Trophoblast cell (in vitro differentiated cells and primary cell): ENCODE results near the gene SLC6A20.
A peak's percentile ranks its signal among the peaks of the same experiment; 100 is the strongest.

Experiments used
- DNase-seq, 2 donors: peaks; one replicate each; pipeline ENCODE4 v3.0.0-alpha.2; 2016
- H2AFZ ChIP-seq: 2 replicates; pipeline ENCODE4 v1.6.1; 2013; ENCODE audit warnings: low read length, moderate library complexity, mild to moderate bottlenecking; ENCODE audit not compliant: insufficient read depth, poor library complexity
- H2AK5ac ChIP-seq: 2 replicates; pipeline ENCODE4 v1.6.1; 2013; ENCODE audit warnings: mild to moderate bottlenecking, low read length
- H2BK120ac ChIP-seq: 2 replicates; pipeline ENCODE4 v1.6.1; 2013; ENCODE audit warnings: low read length, mild to moderate bottlenecking, moderate library complexity; ENCODE audit not compliant: insufficient read depth, poor library complexity
- H2BK12ac ChIP-seq: 2 replicates; pipeline ENCODE4 v1.6.1; 2013; ENCODE audit warnings: mild to moderate bottlenecking, low read length, moderate library complexity
- H2BK5ac ChIP-seq: 2 replicates; pipeline ENCODE4 v1.6.1; 2013; ENCODE audit warnings: low read length, low read depth, moderate library complexity, mild to moderate bottlenecking; ENCODE audit not compliant: poor library complexity
- H3K14ac ChIP-seq: 2 replicates; pipeline ENCODE4 v1.6.1; 2013; ENCODE audit warnings: mild to moderate bottlenecking, low read length
- H3K18ac ChIP-seq: 2 replicates; pipeline ENCODE4 v1.6.1; 2013; ENCODE audit warnings: mild to moderate bottlenecking, low read length
- H3K23ac ChIP-seq: 2 replicates; pipeline ENCODE4 v1.6.1; 2013; ENCODE audit warnings: low read length
- H3K27ac ChIP-seq: 2 replicates; pipeline ENCODE4 v1.5.1; 2013; ENCODE audit warnings: low read depth, mild to moderate bottlenecking, inconsistent platforms, low read length, moderate library complexity
- H3K27me3 ChIP-seq: 2 replicates; pipeline ENCODE4 v1.6.1; 2013; ENCODE audit warnings: inconsistent platforms, mild to moderate bottlenecking, low read length, moderate library complexity; ENCODE audit not compliant: insufficient read depth
- H3K36me3 ChIP-seq, 2 experiments: 1 replicate in 1 of 2; 2 replicates in 1 of 2; pipeline ENCODE4 v1.6.1; 2013; ENCODE audit warnings: low read length in 2 of 2, mild to moderate bottlenecking in 2 of 2, moderate library complexity in 1 of 2; ENCODE audit not compliant: insufficient read depth in 2 of 2, control insufficient read depth in 1 of 2
- H3K4ac ChIP-seq: 2 replicates; pipeline ENCODE4 v1.6.1; 2013; ENCODE audit warnings: low read depth, mild to moderate bottlenecking, low read length, moderate library complexity
- H3K4me1 ChIP-seq, 2 experiments: 1 replicate in 1 of 2; 2 replicates in 1 of 2; pipeline ENCODE4 v1.6.1; 2013; ENCODE audit warnings: low read length in 2 of 2, mild to moderate bottlenecking in 2 of 2, moderate library complexity in 1 of 2; ENCODE audit not compliant: insufficient read depth in 2 of 2, control insufficient read depth in 1 of 2
- H3K4me2 ChIP-seq: 2 replicates; pipeline ENCODE4 v1.6.1; 2013; ENCODE audit warnings: inconsistent platforms, mild to moderate bottlenecking, low read length, moderate library complexity
- H3K4me3 ChIP-seq: 2 replicates; pipeline ENCODE4 v1.5.1; 2013; ENCODE audit warnings: mild to moderate bottlenecking, low read depth, low read length, inconsistent platforms
- H3K79me1 ChIP-seq: one replicate; pipeline ENCODE4 v1.6.1; 2013; ENCODE audit warnings: low read length
- H3K79me2 ChIP-seq: 2 replicates; pipeline ENCODE4 v1.6.1; 2013; ENCODE audit warnings: low read length, mild to moderate bottlenecking; ENCODE audit not compliant: control insufficient read depth, insufficient read depth, poor library complexity
- H3K9ac ChIP-seq: 2 replicates; pipeline ENCODE4 v1.6.1; 2013; ENCODE audit warnings: mild to moderate bottlenecking, low read length
- H3K9me3 ChIP-seq: 2 replicates; pipeline ENCODE4 v1.6.1; 2013; ENCODE audit warnings: low read depth, mild to moderate bottlenecking, control low read depth, inconsistent platforms, low read length; ENCODE audit not compliant: insufficient read depth
- H4K12ac ChIP-seq: 2 replicates; pipeline ENCODE4 v1.6.1; 2013; ENCODE audit warnings: low read depth, mild to moderate bottlenecking, low read length, moderate library complexity
- H4K8ac ChIP-seq: 2 replicates; pipeline ENCODE4 v1.6.1; 2013; ENCODE audit warnings: low read depth, mild to moderate bottlenecking, low read length, moderate library complexity
- H4K91ac ChIP-seq: one replicate; pipeline ENCODE4 v1.6.1; 2013; ENCODE audit warnings: low read depth, mild to moderate bottlenecking, low read length, moderate library complexity
- WGBS: extraction: QIAGEN DNeasy Blood & Tissue Kit; methylation state at CpG from one replicate; pipeline ENCODE4 v1.1.7; 2013; ENCODE audit warnings: missing lambda C conversion rate; ENCODE audit not compliant: insufficient read length, insufficient coverage; ENCODE audit errors: extremely low coverage; 5-methylcytosine and 5-hydroxymethylcytosine counted together

SLC6A20 gene

DNA sequence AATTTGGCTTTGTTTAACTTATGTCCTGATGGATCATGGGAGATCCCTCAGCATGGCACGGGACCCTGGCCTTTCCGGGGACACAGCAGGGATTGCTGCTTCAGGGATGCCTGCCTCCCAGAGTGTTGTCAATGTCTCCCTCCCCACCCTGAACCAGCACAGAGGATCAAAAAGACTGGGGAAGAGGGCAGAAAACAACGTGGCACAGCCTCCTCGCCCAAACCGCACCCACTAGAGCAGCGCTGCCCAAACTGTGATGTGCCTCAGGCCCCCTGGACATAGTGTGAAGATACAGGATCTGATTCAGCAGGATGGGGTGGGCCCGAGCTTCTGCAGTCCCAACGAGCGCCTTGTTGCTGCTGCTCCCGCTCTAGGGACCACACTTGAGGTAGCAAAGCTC lies 34.5 kb downstream of the SLC6A20 start:
- H4K91ac ChIP-seq: no peak overlapping the region
- H3K4me2 ChIP-seq: no peak overlapping the region
- H3K79me1 ChIP-seq: no peaks in the 10 kb centered on the region
- H3K18ac ChIP-seq: no peak overlapping the region
- H2BK12ac ChIP-seq: no peak overlapping the region
- no peak overlapping the region for H3K4me3 ChIP-seq
- no peak overlapping the region for H4K8ac ChIP-seq
- no peak overlapping the region for H3K9ac ChIP-seq
- H3K14ac ChIP-seq: no peak overlapping the region
- H2AFZ ChIP-seq: no peak overlapping the region
- no peak overlapping the region for H3K23ac ChIP-seq
- H2BK120ac ChIP-seq: no peak overlapping the region
- H4K12ac ChIP-seq: no peak overlapping the region
- H3K4ac ChIP-seq: no peak overlapping the region
- DNase-seq: no peak
- H3K9me3 ChIP-seq: peaks cover 2% of the 10 kb centered on the region
- WGBS: no CpG with 5 or more reads among the region's 10 CpGs
- no peaks in the 10 kb centered on the region for H3K79me2 ChIP-seq
- H3K27ac ChIP-seq: no peak overlapping the region
- H3K36me3 ChIP-seq: no peaks in the 10 kb centered on the region
- H3K4me1 ChIP-seq: no peaks in the 10 kb centered on the region
- H3K27me3 ChIP-seq: no peaks in the 10 kb centered on the region
- no peak overlapping the region for H2BK5ac ChIP-seq
- H2AK5ac ChIP-seq: no peak overlapping the region

DNA sequence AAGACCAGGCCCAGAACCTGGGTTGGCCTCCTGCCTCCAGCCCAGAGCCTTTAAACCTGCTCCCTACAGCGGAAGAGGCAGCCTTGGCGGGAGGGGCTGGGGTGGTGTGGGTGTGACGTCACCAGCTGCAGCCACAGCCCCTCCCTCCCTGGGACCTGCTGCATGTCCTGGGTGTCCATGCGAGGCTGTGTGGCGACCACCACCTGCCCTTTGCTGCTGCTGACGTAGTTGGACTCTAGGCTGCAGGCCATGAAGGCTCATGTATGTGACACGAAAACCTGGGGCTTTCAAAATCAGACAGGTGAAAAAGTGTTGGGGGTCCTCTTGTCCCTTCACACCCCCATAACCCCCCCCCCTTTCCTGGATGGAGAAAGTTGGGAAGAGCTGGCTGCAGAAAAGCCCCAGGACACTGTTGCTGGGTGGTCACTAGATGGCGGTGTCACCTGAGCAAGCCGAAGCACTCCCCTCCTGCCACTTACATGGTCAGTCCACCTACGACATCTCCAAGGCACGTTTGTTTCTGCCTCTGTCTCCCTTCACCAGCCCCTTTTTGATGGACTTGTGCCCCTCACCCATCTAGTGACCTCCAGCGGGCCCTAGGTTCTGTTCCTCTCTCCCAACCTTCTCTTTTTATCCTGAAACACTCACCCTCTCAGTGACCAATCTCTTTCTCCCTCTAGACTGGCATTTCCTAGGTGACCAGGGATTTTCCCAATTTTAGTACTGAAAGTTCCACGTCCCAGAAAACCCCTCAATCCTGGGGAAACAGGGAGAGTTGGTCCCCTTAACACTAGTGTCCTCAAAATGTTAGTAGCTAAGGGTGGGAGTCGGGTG lies 35.2 kb downstream of the SLC6A20 start:
- Histone ChIP-seq H3K79me1 (no peaks in the 10 kb centered on the region), H3K23ac (no peak overlapping the region), H2BK5ac (no peak overlapping the region), H2AK5ac (no peak overlapping the region), H3K14ac (no peak overlapping the region), H2BK120ac (no peak overlapping the region), H3K27me3 (no peaks in the 10 kb centered on the region), H3K4ac (no peak overlapping the region), H3K27ac (no peak overlapping the region), H4K91ac (no peak overlapping the region), H2BK12ac (no peak overlapping the region), H4K12ac (no peak overlapping the region), H3K9ac (no peak overlapping the region), H4K8ac (no peak overlapping the region), H2AFZ (no peak overlapping the region), H3K18ac (no peak overlapping the region), H3K79me2 (no peaks in the 10 kb centered on the region), H3K36me3 (no peaks in the 10 kb centered on the region), H3K4me1 (no peaks in the 10 kb centered on the region), H3K4me3 (no peak overlapping the region), H3K4me2 (no peak overlapping the region), H3K9me3 (peaks cover 2% of the 10 kb centered on the region)
- DNase-seq: peak; percentile 38 to 61
- WGBS: no CpG with 5 or more reads among the region's 14 CpGs

- Histone ChIP-seq H3K9me3 (peaks cover 2% of the 10 kb centered on the region), H3K9ac (no peak overlapping the region), H3K4me2 (no peak overlapping the region), H3K27me3 (no peaks in the 10 kb centered on the region), H2BK5ac (no peak overlapping the region), H3K36me3 (no peaks in the 10 kb centered on the region), H2BK12ac (no peak overlapping the region), H3K4me3 (no peak overlapping the region), H2AFZ (no peak overlapping the region), H2AK5ac (no peak overlapping the region), H3K27ac (no peak overlapping the region), H2BK120ac (no peak overlapping the region), H4K91ac (no peak overlapping the region), H3K79me1 (no peaks in the 10 kb centered on the region), H4K12ac (no peak overlapping the region), H4K8ac (no peak overlapping the region), H3K14ac (no peak overlapping the region), H3K4me1 (no peaks in the 10 kb centered on the region), H3K79me2 (no peaks in the 10 kb centered on the region), H3K18ac (no peak overlapping the region), H3K4ac (no peak overlapping the region), H3K23ac (no peak overlapping the region)
- WGBS: no CpG with 5 or more reads among the region's 12 CpGs
- no peak for DNase-seq
Measured at GRCh38 chr3:45759851-45760250, 36.5 kb downstream of the SLC6A20 start.

GRCh38 chr3:45758871-45759270 lies 37.5 kb downstream of the SLC6A20 start:
- H2AK5ac ChIP-seq: no peak overlapping the region
- H2AFZ ChIP-seq: no peak overlapping the region
- no peaks in the 10 kb centered on the region for H3K27me3 ChIP-seq
- no peak overlapping the region for H4K12ac ChIP-seq
- no CpG with 5 or more reads among the region's 16 CpGs for WGBS
- no peak overlapping the region for H4K91ac ChIP-seq
- H3K4ac ChIP-seq: no peak overlapping the region
- peaks cover 2% of the 10 kb centered on the region for H3K9me3 ChIP-seq
- no peak overlapping the region for H3K27ac ChIP-seq
- H3K23ac ChIP-seq: no peak overlapping the region
- no peaks in the 10 kb centered on the region for H3K36me3 ChIP-seq
- H3K79me1 ChIP-seq: no peaks in the 10 kb centered on the region
- no peak overlapping the region for H3K9ac ChIP-seq
- no peaks in the 10 kb centered on the region for H3K79me2 ChIP-seq
- no peak overlapping the region for H3K14ac ChIP-seq
- no peak for DNase-seq
- no peak overlapping the region for H4K8ac ChIP-seq
- no peaks in the 10 kb centered on the region for H3K4me1 ChIP-seq
- H3K4me3 ChIP-seq: no peak overlapping the region
- no peak overlapping the region for H3K18ac ChIP-seq
- no peak overlapping the region for H2BK12ac ChIP-seq
- no peak overlapping the region for H2BK5ac ChIP-seq
- no peak overlapping the region for H3K4me2 ChIP-seq
- no peak overlapping the region for H2BK120ac ChIP-seq
